ENCODE measurements around the gene DCC. TPM values are rescaled to one million over a fixed set of nuclear protein-coding genes. Genes with fewer than 3 reads are reported as not detected.

DCC gene
- polyA plus RNA-seq, 3 donors = 4.0 to 8.0 (median 5.8) TPM

GRCh38 chr18:52496426-52496825 is 156.4 kb downstream of the DCC start:
- no peak for DNase-seq

DNA sequence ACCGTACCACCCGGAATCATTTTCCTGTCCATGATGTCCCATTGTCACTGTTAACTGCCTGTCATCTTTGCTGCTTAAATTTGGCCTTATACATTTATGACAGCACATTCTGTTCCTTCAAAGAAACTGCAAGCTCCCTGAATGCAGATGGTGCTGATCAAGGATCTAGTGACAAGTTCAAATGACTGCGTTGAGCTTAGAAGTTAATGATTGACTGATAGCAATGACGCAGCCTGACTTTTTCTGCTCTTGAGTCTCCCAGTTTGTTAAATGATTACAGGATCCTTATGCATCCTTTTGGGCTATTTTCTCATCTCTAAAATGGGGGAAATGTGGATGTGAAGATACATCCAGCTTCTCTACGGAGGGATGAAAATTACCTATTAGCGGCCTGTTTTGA is 159.0 kb downstream of the DCC start:
- no peak for DNase-seq

DNA sequence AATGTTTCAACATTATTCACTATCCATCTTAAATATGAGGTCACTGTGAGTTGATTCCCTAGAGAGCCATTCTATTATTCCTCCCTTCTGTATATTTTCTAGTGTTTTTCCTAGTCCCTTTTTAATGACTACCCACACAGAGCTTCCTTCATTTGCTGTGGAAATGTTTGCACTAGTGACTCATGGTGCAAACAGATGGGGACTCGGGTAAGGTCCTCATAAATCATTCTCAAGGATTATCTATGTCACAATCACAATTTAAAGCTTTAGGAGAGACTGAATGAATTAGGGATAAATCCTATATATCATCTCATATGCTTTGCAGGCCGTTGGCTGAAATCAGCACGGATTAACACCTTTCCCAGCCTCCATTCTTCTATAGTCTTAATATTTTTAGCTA is 159.6 kb downstream of the DCC start:
- DNase-seq = no peak

DNA sequence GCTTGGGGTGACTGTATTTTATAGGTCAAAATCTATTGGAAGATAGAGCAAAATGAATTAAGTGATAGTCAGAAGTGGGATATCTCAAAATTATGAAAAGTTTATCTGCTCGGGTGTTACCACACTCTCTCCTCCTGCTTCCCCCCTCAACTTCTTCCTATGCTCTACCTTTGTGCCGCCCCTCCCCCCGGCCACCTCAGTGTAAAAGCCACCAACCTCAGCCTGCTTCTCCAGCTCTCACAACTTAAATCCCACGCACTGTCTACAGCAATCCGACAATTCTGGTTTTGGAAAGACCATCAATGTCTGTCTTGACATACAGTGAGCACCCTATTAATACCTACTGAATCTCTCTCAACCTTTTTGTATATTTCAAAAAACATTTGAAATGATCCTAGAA is 164.6 kb downstream of the DCC start:
- no peak for DNase-seq

GRCh38 chr18:52510139-52510538 is 170.1 kb downstream of the DCC start:
- DNase-seq = no peak

GRCh38 chr18:52518086-52518485 is 178.1 kb downstream of the DCC start:
- DNase-seq = no peak

DNA sequence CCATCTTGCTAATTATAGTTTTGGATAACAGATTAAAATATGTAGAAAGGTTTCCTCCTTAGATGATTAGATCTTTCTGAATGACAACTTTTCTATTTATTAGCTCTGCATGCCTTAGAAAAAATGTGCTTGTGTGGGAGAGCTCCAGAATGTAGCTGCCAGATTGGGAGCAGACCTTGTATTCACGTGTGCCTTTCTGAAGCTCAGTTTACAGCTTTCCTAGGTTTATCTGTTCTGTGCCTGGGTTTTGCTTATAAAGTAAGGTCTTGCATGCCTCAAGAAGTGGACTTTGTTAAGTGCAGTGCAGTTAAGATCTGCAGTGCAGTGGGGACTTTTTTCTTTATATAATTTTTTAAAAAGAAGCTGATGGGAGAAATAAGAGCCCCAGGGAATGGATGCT is 179.0 kb downstream of the DCC start:
- no peak for DNase-seq

DNA sequence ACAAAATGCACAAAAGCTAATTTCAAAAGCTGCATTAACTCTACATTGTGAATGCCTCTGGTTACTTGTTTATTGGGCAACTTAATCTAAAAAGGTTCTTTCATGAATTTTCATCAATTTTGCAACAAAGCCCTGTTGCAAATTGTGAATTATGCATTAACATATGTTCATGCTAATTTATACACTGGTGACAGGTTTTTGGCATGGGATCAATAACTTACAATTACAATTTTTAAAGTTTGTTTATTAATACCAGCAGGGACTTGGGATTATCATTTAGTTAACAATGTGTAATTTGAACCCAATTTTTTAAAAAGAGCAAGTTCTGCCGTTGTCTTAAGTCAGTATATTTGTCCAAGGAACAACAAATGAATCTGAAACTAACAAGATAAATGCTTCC is 183.6 kb downstream of the DCC start:
- DNase-seq = no peak

DNA sequence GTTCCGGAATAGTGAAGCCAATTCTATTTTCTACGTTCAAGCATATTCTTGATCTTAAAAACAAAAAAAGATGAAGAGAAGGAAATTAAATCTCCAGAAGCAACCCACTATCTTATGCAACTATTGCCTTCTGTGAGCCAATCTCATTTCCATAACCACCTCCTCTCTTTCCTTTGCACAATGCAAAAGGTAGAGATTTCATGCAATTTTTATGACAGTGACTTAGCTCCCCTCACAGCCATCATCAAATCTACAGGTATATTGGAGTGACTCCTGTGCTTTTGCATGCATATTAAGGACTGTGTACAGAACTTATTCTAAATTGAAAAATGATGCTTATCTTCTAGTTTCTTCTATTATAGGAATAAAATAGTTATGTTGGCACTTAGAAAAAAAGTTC is 191.8 kb downstream of the DCC start:
- DNase-seq = no peak

DNA sequence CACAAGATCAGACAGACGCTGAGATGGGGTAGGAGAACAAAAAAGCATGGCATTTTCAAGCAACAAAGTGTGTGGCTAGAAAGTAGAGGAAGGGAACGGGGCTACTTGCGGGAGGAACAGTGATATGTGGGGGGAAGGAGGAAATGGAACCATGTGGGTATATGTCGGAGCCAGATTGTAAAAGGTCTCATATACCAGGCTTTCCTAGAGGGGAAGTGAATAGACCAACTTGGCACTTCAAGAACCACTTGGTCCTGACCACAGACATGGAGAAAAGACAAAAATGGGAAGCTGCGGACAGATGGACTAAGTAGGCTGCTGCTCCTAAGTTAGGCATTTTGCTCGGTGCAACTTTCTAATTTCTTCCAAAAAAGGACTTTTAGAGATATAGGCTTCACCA is 196.0 kb downstream of the DCC start:
- no peak for DNase-seq

DNA sequence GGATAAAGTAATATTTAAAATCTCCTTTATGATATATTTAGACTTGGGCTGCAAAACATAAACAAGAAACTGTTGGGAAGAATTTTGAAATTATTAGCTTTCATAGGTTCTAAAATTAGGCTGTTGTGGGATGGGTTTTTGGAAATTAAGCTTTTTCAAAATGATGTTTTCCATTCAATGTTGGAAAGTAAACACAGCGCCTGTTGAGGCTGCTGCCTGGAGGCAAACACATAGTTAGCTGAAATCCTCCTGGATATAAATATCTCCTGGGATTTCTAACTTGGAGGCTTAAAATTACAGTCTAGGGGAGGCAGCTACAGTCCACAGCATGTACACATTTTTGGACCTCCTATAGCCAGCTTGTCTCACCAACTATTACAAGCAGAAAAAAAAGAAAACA is 197.3 kb downstream of the DCC start:
- no peak for DNase-seq

DNA sequence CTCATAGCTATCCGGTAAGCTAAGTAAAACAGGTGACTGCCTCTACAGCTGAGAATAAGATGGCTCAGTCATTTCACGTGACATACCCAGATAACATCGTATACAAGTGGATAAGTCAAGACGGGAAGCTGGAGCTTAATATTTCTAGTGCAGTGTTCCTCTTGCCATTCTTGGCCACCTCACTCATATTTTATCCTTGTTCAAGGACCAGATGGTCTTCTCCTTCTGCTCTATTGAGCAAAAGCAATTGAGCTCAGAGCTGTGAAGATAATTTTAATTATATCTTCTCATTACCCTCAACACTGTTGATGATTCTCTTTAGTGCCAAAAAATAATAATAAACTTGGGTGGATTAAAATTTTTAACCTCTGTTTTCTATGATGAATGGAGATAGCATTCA is 201.1 kb downstream of the DCC start:
- no peak for DNase-seq

- no peak for DNase-seq
These were observed 204.1 kb downstream of the DCC start for GRCh38 chr18:52544086-52544485.

DNA sequence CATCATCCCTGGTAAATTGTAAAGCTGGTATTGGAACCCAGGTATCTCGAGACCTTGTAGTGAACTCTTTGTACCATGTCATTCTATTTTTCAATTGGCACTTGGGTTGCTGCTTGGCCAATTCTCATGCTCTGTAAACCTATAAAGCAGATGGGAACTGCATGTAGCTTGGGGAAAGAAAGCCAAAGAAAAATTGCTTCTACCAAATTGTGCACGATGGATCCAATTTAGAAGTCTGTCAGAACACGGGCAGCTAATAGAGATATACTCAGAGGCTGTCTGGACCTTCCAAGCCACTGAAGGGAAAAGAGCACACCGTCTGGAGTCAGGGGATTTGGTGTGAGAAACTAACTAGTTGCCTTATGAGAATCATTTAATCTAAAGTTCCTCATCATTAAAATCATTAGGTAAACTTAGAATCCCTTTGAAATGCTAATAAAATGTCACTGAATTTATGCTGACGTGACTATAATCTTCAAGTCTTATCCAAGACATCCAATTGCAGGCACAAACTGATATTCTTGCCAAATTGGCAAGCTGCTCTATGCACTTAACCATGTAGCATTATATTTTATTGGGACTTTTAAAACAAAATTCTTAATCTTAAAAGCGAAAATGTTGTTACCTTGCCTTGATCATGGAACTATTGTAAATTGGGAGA is 206.8 kb downstream of the DCC start:
- no peak for DNase-seq

- DNase-seq = no peak
These were observed 213.4 kb downstream of the DCC start for GRCh38 chr18:52553441-52553840.

- DNase-seq = no peak
These were observed 214.2 kb downstream of the DCC start for GRCh38 chr18:52554180-52554579.

- DNase-seq = no peak
These were observed 227.4 kb downstream of the DCC start for GRCh38 chr18:52567360-52567759.

- no peak for DNase-seq
These were observed 229.5 kb downstream of the DCC start for GRCh38 chr18:52569492-52569891.

DNA sequence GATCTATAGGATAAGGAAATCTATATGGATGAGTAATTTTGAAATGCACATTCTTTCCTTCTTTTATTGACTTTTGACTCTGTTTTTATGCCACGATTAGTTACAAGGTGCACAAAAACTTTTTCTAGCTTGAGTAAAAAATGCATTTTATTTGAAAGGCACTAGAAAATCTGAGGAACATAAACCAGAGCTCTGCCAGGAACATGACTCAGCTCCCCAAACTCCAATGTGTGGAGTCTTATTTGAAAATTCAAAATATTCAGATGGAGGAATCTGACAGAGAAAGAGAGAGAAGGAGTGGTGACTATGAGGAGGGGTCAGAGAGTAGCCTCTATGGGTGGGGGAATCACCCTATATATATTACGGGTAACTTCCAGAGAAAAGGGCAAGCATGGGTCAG is 231.0 kb downstream of the DCC start:
- DNase-seq = no peak

- DNase-seq = peak; percentile 4
These were observed 232.3 kb downstream of the DCC start for GRCh38 chr18:52572036-52573000.

DNA sequence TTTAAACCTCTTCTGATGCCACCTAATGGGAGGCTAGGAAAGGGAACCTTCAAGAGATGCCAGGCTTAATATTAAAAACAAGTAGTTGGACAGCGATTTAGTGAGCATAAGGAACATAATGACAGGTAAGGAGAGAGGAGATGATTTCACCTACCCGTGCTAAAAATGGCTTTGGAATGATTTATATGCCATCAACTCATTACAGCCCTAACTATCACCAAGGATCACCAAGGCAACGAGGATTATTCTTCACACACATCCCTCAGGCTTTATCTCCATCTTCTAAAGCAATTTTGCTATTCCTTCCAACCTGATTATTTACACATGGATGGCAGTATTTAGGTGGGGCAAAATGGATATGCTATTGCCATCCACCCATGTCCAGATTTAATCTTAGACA is 237.8 kb downstream of the DCC start:
- DNase-seq = no peak

GRCh38 chr18:52582061-52582460 is 242.1 kb downstream of the DCC start:
- DNase-seq = no peak

GRCh38 chr18:52582516-52582915 is 242.5 kb downstream of the DCC start:
- DNase-seq = no peak
